ENCODE results near the gene KLK6. TPM values are rescaled to one million over a fixed set of nuclear protein-coding genes. Genes with fewer than 3 reads are reported as not detected.

The KLK6 gene
- polyA plus RNA-seq, 1 of the 3 experiments (the other 2 are of a cell fraction) = not detected

GRCh38 chr19:51003316-51003715, 33.9 kb upstream of the KLK6 start:
- Histone ChIP-seq H3F3A (replicated peaks; ENCODE audit: insufficient read depth) (no peaks in the 10 kb centered on the region), H3K79me2 (ENCODE audit: insufficient read depth) (no peaks in the 10 kb centered on the region), H3K9ac (no peak overlapping the region), H3K9me2 (no peaks in the 10 kb centered on the region), H3K27ac (ENCODE audit: low read depth in 2 of 2, low read length in 1 of 2) (no peak overlapping the region), H2AFZ (ENCODE audit: low read depth) (no peak overlapping the region), H3K4me1 (ENCODE audit: control insufficient read depth in 1 of 2, insufficient read depth in 2 of 2, low read depth in 1 of 2, low read length in 1 of 2) (no peaks in the 10 kb centered on the region), H3K36me3 (replicated peaks in 1 of 2; ENCODE audit: control insufficient read depth in 1 of 2, insufficient read depth in 2 of 2, low read length in 1 of 2) (no peaks in the 10 kb centered on the region), H3K9me3 (no peaks in the 10 kb centered on the region), H4K20me1 (ENCODE audit: insufficient read depth) (no peaks in the 10 kb centered on the region), H3K4me3 (ENCODE audit: low read depth in 2 of 2, low read length in 1 of 2) (no peak overlapping the region), H3K4me2 (no peak overlapping the region), H3K27me3 (ENCODE audit: insufficient read depth) (peaks cover 15% of the 10 kb centered on the region; the same call in 1 of the 2 replicates)
- peak; percentile 5 for DNase-seq
- WGBS (ENCODE audit: low lambda C conversion rate) = 29% methylated on average over 7 of the region's 7 CpGs
- TF ChIP-seq TEAD4 (IDR thresholded peaks at IDR 0.05; ENCODE audit: borderline replicate concordance, insufficient read depth) (no peak), EP300 (IDR thresholded peaks at IDR 0.05; ENCODE audit: borderline replicate concordance in 1 of 2, low read depth in 1 of 2, low read length in 1 of 2) (no peak), MAX (IDR thresholded peaks at IDR 0.05; ENCODE audit: low read depth) (no peak), RFX5 (IDR thresholded peaks at IDR 0.05; ENCODE audit: low read length) (no peak), NFIC (IDR thresholded peaks at IDR 0.05; ENCODE audit: borderline replicate concordance) (no peak)
- ChIA-PET POLR2A (no interaction called here), CTCF (no interaction called here)

- Histone ChIP-seq H3K9me2 (no peaks in the 10 kb centered on the region), H3K36me3 (replicated peaks in 1 of 2; ENCODE audit: control insufficient read depth in 1 of 2, insufficient read depth in 2 of 2, low read length in 1 of 2) (no peaks in the 10 kb centered on the region), H4K20me1 (ENCODE audit: insufficient read depth) (no peaks in the 10 kb centered on the region), H3K4me3 (ENCODE audit: low read depth in 2 of 2, low read length in 1 of 2) (no peak overlapping the region), H3K9me3 (no peaks in the 10 kb centered on the region), H3K27ac (ENCODE audit: low read depth in 2 of 2, low read length in 1 of 2) (no peak overlapping the region), H3F3A (replicated peaks; ENCODE audit: insufficient read depth) (no peaks in the 10 kb centered on the region), H2AFZ (ENCODE audit: low read depth) (no peak overlapping the region), H3K4me1 (ENCODE audit: control insufficient read depth in 1 of 2, insufficient read depth in 2 of 2, low read depth in 1 of 2, low read length in 1 of 2) (no peaks in the 10 kb centered on the region), H3K9ac (no peak overlapping the region), H3K27me3 (ENCODE audit: insufficient read depth) (peaks cover 18% of the 10 kb centered on the region; the same call in 1 of the 2 replicates), H3K4me2 (no peak overlapping the region), H3K79me2 (ENCODE audit: insufficient read depth) (no peaks in the 10 kb centered on the region)
- 39% methylated on average over 35 of the region's 42 CpGs for WGBS (ENCODE audit: low lambda C conversion rate)
- TF ChIP-seq MXI1 (IDR thresholded peaks at IDR 0.05; ENCODE audit: low read depth, low read length) = no peak
- TF ChIP-seq JUND (IDR thresholded peaks at IDR 0.05) = no peak
- TF ChIP-seq USF2 (IDR thresholded peaks at IDR 0.05; ENCODE audit: borderline replicate concordance, low read depth, low read length) = no peak
- DNase-seq = peak; percentile 41
- POLR2A ChIA-PET = no interaction called here
- CTCF ChIA-PET = no interaction called here
These were observed 33.3 kb upstream of the KLK6 start for GRCh38 chr19:51002542-51003311.

GRCh38 chr19:51002089-51002532, 32.7 kb upstream of the KLK6 start:
- TF ChIP-seq FOXM1 (IDR thresholded peaks at IDR 0.05; ENCODE audit: low read depth) (no peak), GABPA (IDR thresholded peaks at IDR 0.05; ENCODE audit: low read depth) (no peak), JUND (IDR thresholded peaks at IDR 0.05) (no peak), TCF12 (IDR thresholded peaks at IDR 0.05) (no peak), RCOR1 (IDR thresholded peaks at IDR 0.05; ENCODE audit: low read length) (no peak), MAX (IDR thresholded peaks at IDR 0.05; ENCODE audit: low read depth) (no peak), YY1 (IDR thresholded peaks at IDR 0.05; ENCODE audit: low read depth) (no peak), SMC3 (IDR thresholded peaks at IDR 0.05; ENCODE audit: low read depth, low read length) (no peak), ZBTB33 (IDR thresholded peaks at IDR 0.05; ENCODE audit: borderline replicate concordance, low read depth) (no peak), SIN3A (IDR thresholded peaks at IDR 0.05; ENCODE audit: borderline replicate concordance, low read depth, low read length) (no peak), CHD2 (IDR thresholded peaks at IDR 0.05; ENCODE audit: low read length, partially characterized antibody) (no peak), RFX5 (IDR thresholded peaks at IDR 0.05; ENCODE audit: low read length) (no peak)
- Histone ChIP-seq H3K79me2 (ENCODE audit: insufficient read depth) (no peaks in the 10 kb centered on the region), H2AFZ (ENCODE audit: low read depth) (no peak overlapping the region), H3K36me3 (replicated peaks in 1 of 2; ENCODE audit: control insufficient read depth in 1 of 2, insufficient read depth in 2 of 2, low read length in 1 of 2) (no peaks in the 10 kb centered on the region), H3K27me3 (ENCODE audit: insufficient read depth) (peaks cover 20% of the 10 kb centered on the region; the same call in 1 of the 2 replicates), H3K9ac (no peak overlapping the region), H4K20me1 (ENCODE audit: insufficient read depth) (no peaks in the 10 kb centered on the region), H3K27ac (ENCODE audit: low read depth in 2 of 2, low read length in 1 of 2) (no peak overlapping the region), H3F3A (replicated peaks; ENCODE audit: insufficient read depth) (no peaks in the 10 kb centered on the region), H3K4me3 (ENCODE audit: low read depth in 2 of 2, low read length in 1 of 2) (no peak overlapping the region), H3K4me2 (no peak overlapping the region), H3K4me1 (ENCODE audit: control insufficient read depth in 1 of 2, insufficient read depth in 2 of 2, low read depth in 1 of 2, low read length in 1 of 2) (no peaks in the 10 kb centered on the region), H3K9me2 (no peaks in the 10 kb centered on the region), H3K9me3 (no peaks in the 10 kb centered on the region)
- ChIA-PET POLR2A (no interaction called here), CTCF (no interaction called here)
- 26% methylated on average over 11 of the region's 12 CpGs for WGBS (ENCODE audit: low lambda C conversion rate)
- no peak for DNase-seq

All from SK-N-SH (cell line).